Neuronal stem cell (in vitro differentiated cells): ENCODE results near the gene MYDGF.
A peak's percentile ranks its signal among the peaks of the same experiment; 100 is the strongest.

ENCODE experiments used
- DNase-seq: peaks from one replicate; pipeline ENCODE4 v3.0.0-alpha.2; 2013; ENCODE audit warnings: low spot score
- H2AFZ ChIP-seq: one replicate; pipeline ENCODE4 v1.6.1; 2013; ENCODE audit warnings: mild to moderate bottlenecking, low read length, inconsistent platforms
- H2AK5ac ChIP-seq: 2 replicates; pipeline ENCODE4 v1.6.1; 2013; ENCODE audit warnings: low read depth, mild to moderate bottlenecking, inconsistent platforms, low read length, moderate library complexity, mixed read lengths
- H2BK120ac ChIP-seq: 2 replicates; pipeline ENCODE4 v1.6.1; 2013; ENCODE audit warnings: low read depth, mild to moderate bottlenecking, inconsistent platforms, low read length, moderate library complexity, mixed read lengths
- H2BK12ac ChIP-seq: one replicate; pipeline ENCODE4 v1.6.1; 2013; ENCODE audit warnings: low read length, inconsistent platforms
- H2BK15ac ChIP-seq: 2 replicates; pipeline ENCODE4 v1.6.1; 2013; ENCODE audit warnings: mild to moderate bottlenecking, low read length, inconsistent platforms, mixed read lengths
- H2BK5ac ChIP-seq: one replicate; pipeline ENCODE4 v1.6.1; 2013; ENCODE audit warnings: inconsistent platforms, mild to moderate bottlenecking, low read length, moderate library complexity
- H3K14ac ChIP-seq: one replicate; pipeline ENCODE4 v1.6.1; 2013; ENCODE audit warnings: low read length, inconsistent platforms
- H3K18ac ChIP-seq: 2 replicates; pipeline ENCODE4 v1.6.1; 2013; ENCODE audit warnings: low read length, inconsistent platforms
- H3K23ac ChIP-seq: 2 replicates; pipeline ENCODE4 v1.6.1; 2013; ENCODE audit warnings: low read depth, mild to moderate bottlenecking, mixed read lengths, low read length, inconsistent platforms; ENCODE audit not compliant: poor library complexity
- H3K27ac ChIP-seq: replicated peaks from 3 replicates; pipeline ENCODE4 v1.5.1; 2013; ENCODE audit warnings: low read length, inconsistent platforms
- H3K27me3 ChIP-seq, 3 experiments: 2 replicates each; pipeline ENCODE4 v1.6.1; 2013; ENCODE audit warnings: low read length in 3 of 3, mild to moderate bottlenecking in 2 of 3, inconsistent platforms in 1 of 3, low read depth in 1 of 3, mixed read lengths in 1 of 3, moderate library complexity in 1 of 3; ENCODE audit not compliant: control insufficient read depth in 3 of 3, insufficient read depth in 3 of 3
- H3K36me3 ChIP-seq, 2 donors: replicated peaks in 1 of 2; 2 replicates each; pipeline ENCODE4 v1.6.1; 2013; ENCODE audit warnings: low read length in 2 of 2; ENCODE audit not compliant: control insufficient read depth in 2 of 2, insufficient read depth in 2 of 2
- H3K4ac ChIP-seq: 2 replicates; pipeline ENCODE4 v1.6.1; 2013; ENCODE audit warnings: inconsistent platforms, mild to moderate bottlenecking, low read length, moderate library complexity
- H3K4me1 ChIP-seq, 2 donors: 1 replicate in 1 of 2; 2 replicates in 1 of 2; pipeline ENCODE4 v1.6.1; 2013; ENCODE audit warnings: low read length in 2 of 2, low read depth in 1 of 2; ENCODE audit not compliant: control insufficient read depth in 2 of 2, insufficient read depth in 1 of 2
- H3K4me2 ChIP-seq: one replicate; pipeline ENCODE4 v1.6.1; 2013; ENCODE audit warnings: mild to moderate bottlenecking, low read length, inconsistent platforms; ENCODE audit not compliant: insufficient read depth, poor library complexity, severe bottlenecking
- H3K4me3 ChIP-seq, 2 donors: 2 replicates each; pipeline ENCODE4 v1.5.1; 2013; ENCODE audit warnings: low read length in 2 of 2, mild to moderate bottlenecking in 2 of 2, inconsistent platforms in 1 of 2, moderate library complexity in 1 of 2
- H3K79me1 ChIP-seq: one replicate; pipeline ENCODE4 v1.6.1; 2013; ENCODE audit warnings: low read depth, mild to moderate bottlenecking, inconsistent platforms, low read length, moderate library complexity
- H3K9ac ChIP-seq: one replicate; pipeline ENCODE4 v1.6.1; 2013; ENCODE audit warnings: mild to moderate bottlenecking, low read depth, low read length, inconsistent platforms; ENCODE audit not compliant: poor library complexity
- H3K9me3 ChIP-seq, 2 donors: replicated peaks in 1 of 2; 2 replicates each; pipeline versions ENCODE3 to v1.6.1; 2013; ENCODE audit warnings: low read length in 2 of 2, mild to moderate bottlenecking in 2 of 2, inconsistent platforms in 1 of 2, low read depth in 1 of 2, mixed read lengths in 1 of 2, moderate library complexity in 1 of 2; ENCODE audit not compliant: control insufficient read depth in 2 of 2, insufficient read depth in 1 of 2
- H4K8ac ChIP-seq: one replicate; pipeline ENCODE4 v1.6.1; 2013; ENCODE audit warnings: low read depth, mild to moderate bottlenecking, inconsistent platforms, low read length, moderate library complexity
- H4K91ac ChIP-seq: one replicate; pipeline ENCODE4 v1.6.1; 2013; ENCODE audit warnings: low read length, low read depth, mild to moderate bottlenecking, inconsistent platforms; ENCODE audit not compliant: poor library complexity
- WGBS, 2 donors: extraction: QIAGEN DNeasy Blood & Tissue Kit; methylation state at CpG; one replicate each; pipeline ENCODE4 v1.1.7; 2013; ENCODE audit warnings: missing lambda C conversion rate in 2 of 2, mixed read lengths in 1 of 2; ENCODE audit not compliant: insufficient read length in 2 of 2, insufficient replicate concordance in 1 of 2; ENCODE audit errors: extremely low coverage in 2 of 2; 5-methylcytosine and 5-hydroxymethylcytosine counted together

The MYDGF gene

GRCh38 chr19:4700693-4700970, 30.5 kb upstream of the MYDGF start:
- H3K14ac ChIP-seq = no peak overlapping the region
- no peak overlapping the region for H2AFZ ChIP-seq
- H2BK120ac ChIP-seq = no peak overlapping the region
- no peak overlapping the region for H3K18ac ChIP-seq
- H3K79me1 ChIP-seq = no peaks in the 10 kb centered on the region
- no peaks in the 10 kb centered on the region for H3K9me3 ChIP-seq
- no peak overlapping the region for H2BK12ac ChIP-seq
- H3K27me3 ChIP-seq = no peaks in the 10 kb centered on the region
- no peak overlapping the region for H3K9ac ChIP-seq
- no peak overlapping the region for H2BK15ac ChIP-seq
- peaks cover 50 to 92% of the 10 kb centered on the region in 2 donors for H3K36me3 ChIP-seq
- H3K4me2 ChIP-seq = no peak overlapping the region
- no peak overlapping the region for H3K23ac ChIP-seq
- no peak overlapping the region for H4K91ac ChIP-seq
- WGBS, 2 donors = no CpG with 5 or more reads among the region's 11 CpGs
- H3K4me3 ChIP-seq = no peak overlapping the region
- H3K27ac ChIP-seq = no peak overlapping the region
- H3K4ac ChIP-seq = no peak overlapping the region
- no peaks in the 10 kb centered on the region for H3K4me1 ChIP-seq
- H4K8ac ChIP-seq = no peak overlapping the region
- no peak overlapping the region for H2AK5ac ChIP-seq
- no peak for DNase-seq
- no peak overlapping the region for H2BK5ac ChIP-seq

- no CpG with 5 or more reads among the region's 33 CpGs for WGBS, 2 donors
- H3K4me2 ChIP-seq = no peak overlapping the region
- H3K79me1 ChIP-seq = no peaks in the 10 kb centered on the region
- H2BK15ac ChIP-seq = no peak overlapping the region
- H3K36me3 ChIP-seq = peaks cover 54 to 92% of the 10 kb centered on the region in 2 donors
- H2BK120ac ChIP-seq = no peak overlapping the region
- peak overlapping the region; percentile 43 for H3K23ac ChIP-seq
- no peak overlapping the region for H4K91ac ChIP-seq
- H3K9ac ChIP-seq = no peak overlapping the region
- no peak overlapping the region for H3K4me3 ChIP-seq
- no peaks in the 10 kb centered on the region for H3K27me3 ChIP-seq
- no peak overlapping the region for H3K27ac ChIP-seq
- no peak overlapping the region for H2AK5ac ChIP-seq
- H2AFZ ChIP-seq = no peak overlapping the region
- no peak overlapping the region for H3K18ac ChIP-seq
- no peak overlapping the region for H2BK5ac ChIP-seq
- no peaks in the 10 kb centered on the region for H3K9me3 ChIP-seq
- no peaks in the 10 kb centered on the region for H3K4me1 ChIP-seq
- no peak overlapping the region for H4K8ac ChIP-seq
- H3K4ac ChIP-seq = no peak overlapping the region
- no peak overlapping the region for H2BK12ac ChIP-seq
- DNase-seq = no peak
- H3K14ac ChIP-seq = no peak overlapping the region
Observed at GRCh38 chr19:4699826-4700692, 29.9 kb upstream of the MYDGF start.

GRCh38 chr19:4697304-4697703, 27.2 kb upstream of the MYDGF start:
- H4K91ac ChIP-seq = no peak overlapping the region
- H2BK5ac ChIP-seq = no peak overlapping the region
- H3K27me3 ChIP-seq = no peaks in the 10 kb centered on the region
- WGBS, 2 donors = no CpG with 5 or more reads among the region's 14 CpGs
- H3K9ac ChIP-seq = no peak overlapping the region
- no peak overlapping the region for H2BK15ac ChIP-seq
- H2BK12ac ChIP-seq = no peak overlapping the region
- no peak overlapping the region for H3K4me3 ChIP-seq
- H3K14ac ChIP-seq = no peak overlapping the region
- H4K8ac ChIP-seq = no peak overlapping the region
- H3K27ac ChIP-seq = no peak overlapping the region
- no peak overlapping the region for H3K4ac ChIP-seq
- H2AK5ac ChIP-seq = no peak overlapping the region
- no peak overlapping the region for H3K4me2 ChIP-seq
- H2BK120ac ChIP-seq = no peak overlapping the region
- H2AFZ ChIP-seq = no peak overlapping the region
- peaks cover 53 to 94% of the 10 kb centered on the region in 2 donors for H3K36me3 ChIP-seq
- H3K18ac ChIP-seq = no peak overlapping the region
- H3K23ac ChIP-seq = no peak overlapping the region
- no peaks in the 10 kb centered on the region for H3K9me3 ChIP-seq
- H3K79me1 ChIP-seq = no peaks in the 10 kb centered on the region
- H3K4me1 ChIP-seq = no peaks in the 10 kb centered on the region
- no peak for DNase-seq

- Histone ChIP-seq H3K4me2 (no peak overlapping the region), H3K79me1 (peaks cover 2% of the 10 kb centered on the region), H2BK5ac (no peak overlapping the region), H2BK15ac (no peak overlapping the region), H3K9me3 (no peaks in the 10 kb centered on the region), H4K8ac (no peak overlapping the region), H4K91ac (no peak overlapping the region), H3K23ac (peak overlapping the region; percentile 73), H3K18ac (no peak overlapping the region), H2BK12ac (no peak overlapping the region), H2AK5ac (no peak overlapping the region), H3K4me3 (no peak overlapping the region), H2AFZ (no peak overlapping the region), H3K27me3 (no peaks in the 10 kb centered on the region), H3K4ac (no peak overlapping the region), H3K4me1 (no peaks in the 10 kb centered on the region), H3K27ac (no peak overlapping the region), H3K9ac (no peak overlapping the region), H2BK120ac (no peak overlapping the region), H3K14ac (no peak overlapping the region), H3K36me3 (peaks cover 48 to 87% of the 10 kb centered on the region in 2 donors)
- DNase-seq = no peak
- no CpG with 5 or more reads among the region's 19 CpGs for WGBS, 2 donors
Observed at GRCh38 chr19:4695224-4695731, 25.1 kb upstream of the MYDGF start.
